HepG2 (cell line): ENCODE data around the gene FAM131A. TPM values are rescaled to one million over a fixed set of nuclear protein-coding genes. Genes with fewer than 3 reads are reported as not detected.

Experiments
- AKAP8 ChIP-seq: sonication (generic); formaldehyde crosslinking; IDR thresholded peaks from 2 replicates; pipeline ENCODE4 v1.5.1; 2020; ENCODE audit warnings: mild to moderate bottlenecking, missing genetic modification reagents
- ATF7-NPFF ChIP-seq: sonication (generic); formaldehyde crosslinking; IDR thresholded peaks from 2 replicates; pipeline ENCODE4 v1.8.1; 2023; ENCODE audit warnings: mild to moderate bottlenecking, low read depth, missing genetic modification reagents, moderate library complexity
- HDAC6 ChIP-seq: fragments of 200-600 bp; sonication (generic); IDR thresholded peaks from 2 replicates; pipeline ENCODE4 v1.7.0; 2017; ENCODE audit warnings: mild to moderate bottlenecking, antibody characterized with exemption, low read length, low read depth
- HES4 ChIP-seq: sonication (generic); formaldehyde crosslinking; IDR thresholded peaks from 2 replicates; pipeline ENCODE4 v1.9.0; 2021; ENCODE audit warnings: mild to moderate bottlenecking, missing genetic modification reagents, borderline replicate concordance
- KDM2A ChIP-seq: sonication (generic); formaldehyde crosslinking; IDR thresholded peaks from 2 replicates; pipeline ENCODE4 v1.4.0; 2020; ENCODE audit warnings: low read depth, missing genetic modification reagents, borderline replicate concordance
- PAWR ChIP-seq: sonication (generic); formaldehyde crosslinking; IDR thresholded peaks from 2 replicates; pipeline ENCODE4 v1.4.0; 2020; ENCODE audit warnings: missing genetic modification reagents, mild to moderate bottlenecking, borderline replicate concordance
- POLR2A ChIP-seq, 2 experiments: IDR thresholded peaks; 2 replicates each; pipeline ENCODE4 v1.6.1; 2011; ENCODE audit warnings: low read depth in 2 of 2, low read length in 2 of 2, mild to moderate bottlenecking in 1 of 2, moderate library complexity in 1 of 2; ENCODE audit not compliant: insufficient read depth in 1 of 2
- RBAK ChIP-seq: sonication (generic); formaldehyde crosslinking; IDR thresholded peaks from 2 replicates; pipeline ENCODE4 v1.5.1; 2020; ENCODE audit warnings: mild to moderate bottlenecking, missing genetic modification reagents
- SIX1 ChIP-seq: sonication (generic); formaldehyde crosslinking; IDR thresholded peaks from 2 replicates; pipeline ENCODE4 v1.4.0; 2020; ENCODE audit warnings: missing genetic modification reagents, borderline replicate concordance
- SIX4 ChIP-seq: sonication (generic); formaldehyde crosslinking; IDR thresholded peaks from 2 replicates; pipeline ENCODE4 v1.4.0; 2020; ENCODE audit warnings: missing genetic modification reagents
- SMAD1 ChIP-seq: sonication (generic); formaldehyde crosslinking; IDR thresholded peaks from 2 replicates; pipeline ENCODE4 v1.4.0; 2020; ENCODE audit warnings: missing genetic modification reagents, low read depth, mild to moderate bottlenecking, borderline replicate concordance
- SP5 ChIP-seq: IDR thresholded peaks from 2 replicates; pipeline ENCODE4 v1.6.1; 2016; ENCODE audit warnings: low read depth, borderline replicate concordance
- STAG1 ChIP-seq: sonication (generic); formaldehyde crosslinking; IDR thresholded peaks from 2 replicates; pipeline ENCODE4 v1.4.0; 2020; ENCODE audit warnings: missing genetic modification reagents
- ZNF30 ChIP-seq: sonication (generic); formaldehyde crosslinking; IDR thresholded peaks from 2 replicates; pipeline ENCODE4 v1.5.0; 2020; ENCODE audit warnings: mild to moderate bottlenecking, missing genetic modification reagents
- ZNF569 ChIP-seq: sonication (generic); formaldehyde crosslinking; IDR thresholded peaks from 2 replicates; pipeline ENCODE4 v1.5.0; 2020; ENCODE audit warnings: mild to moderate bottlenecking, missing genetic modification reagents, moderate library complexity, borderline replicate concordance
- ZNF605 ChIP-seq: sonication (generic); formaldehyde crosslinking; IDR thresholded peaks from 2 replicates; pipeline ENCODE4 v1.8.0; 2022; ENCODE audit warnings: mild to moderate bottlenecking, missing genetic modification reagents
- ZNF629 ChIP-seq: sonication (generic); formaldehyde crosslinking; conservative IDR thresholded peaks from 2 replicates; pipeline ENCODE4 v1.5.0; 2020; ENCODE audit warnings: missing genetic modification reagents
- ZNF746 ChIP-seq: sonication (generic); formaldehyde crosslinking; IDR thresholded peaks from 2 replicates; pipeline ENCODE4 v1.8.0; 2022; ENCODE audit warnings: mild to moderate bottlenecking, missing genetic modification reagents
- ZNF772 ChIP-seq: sonication (generic); formaldehyde crosslinking; IDR thresholded peaks from 2 replicates; pipeline ENCODE4 v1.5.0; 2020; ENCODE audit warnings: mild to moderate bottlenecking, missing genetic modification reagents
- ZNF850 ChIP-seq: sonication (generic); formaldehyde crosslinking; conservative IDR thresholded peaks from 2 replicates; pipeline ENCODE4 v1.9.0; 2021; ENCODE audit warnings: mild to moderate bottlenecking, missing genetic modification reagents
- ZSCAN9 ChIP-seq: IDR thresholded peaks from 2 replicates; pipeline ENCODE4 v1.6.1; 2016; ENCODE audit warnings: borderline replicate concordance
- polyA plus RNA-seq, 8 experiments: library from polyadenylated mRNA; depleted of rRNA in 3 of 8; stranded (reverse) in 7 of 8; unstranded in 1 of 8; fragments of >200 nt; fragmentation: Illumina TruSeq in 4 of 8; extraction: Trizol in 4 of 8; gene quantifications; 2 replicates each; pipeline versions ENCODE4 v1.2.1 to v1.2.3, GENCODE V29; 2011 to 2016; ENCODE audit warnings: low read depth in 4 of 8, missing spikeins in 1 of 8, mixed read lengths in 1 of 8; ENCODE audit not compliant: insufficient read depth in 1 of 8
- total RNA-seq, 5 experiments: library from RNA; depleted of rRNA; stranded (reverse); fragments of >200 nt; fragmentation: Illumina TruSeq; extraction: Trizol; gene quantifications; 2 replicates each; pipeline ENCODE4 v1.2.3, GENCODE V29; 2016; ENCODE audit warnings: low read depth in 1 of 5
- TF ChIP-seq, protein P1 (sequence below): sonication (generic); formaldehyde crosslinking; IDR thresholded peaks from 2 replicates; pipeline ENCODE4 v1.5.1; 2020; ENCODE audit warnings: missing genetic modification reagents, mild to moderate bottlenecking, borderline replicate concordance
- TF ChIP-seq, protein P2 (sequence below): sonication (generic); formaldehyde crosslinking; IDR thresholded peaks from 2 replicates; pipeline ENCODE4 v1.5.0; 2020; ENCODE audit warnings: missing genetic modification reagents
- TF ChIP-seq, protein P3 (sequence below): sonication (generic); formaldehyde crosslinking; IDR thresholded peaks from 2 replicates; pipeline ENCODE4 v1.5.1; 2020; ENCODE audit warnings: mild to moderate bottlenecking, missing genetic modification reagents, moderate library complexity
- TF ChIP-seq, protein P4 (sequence below): sonication (generic); formaldehyde crosslinking; IDR thresholded peaks from 2 replicates; pipeline ENCODE4 v1.5.1; 2020; ENCODE audit warnings: mild to moderate bottlenecking, missing genetic modification reagents, borderline replicate concordance

FAM131A gene
- total and polyA plus RNA-seq, 2 of the 13 experiments (the other 11 are each of a cell fraction or from before 2014, with no cell fraction given) = 9.2 to 9.3 TPM

DNA sequence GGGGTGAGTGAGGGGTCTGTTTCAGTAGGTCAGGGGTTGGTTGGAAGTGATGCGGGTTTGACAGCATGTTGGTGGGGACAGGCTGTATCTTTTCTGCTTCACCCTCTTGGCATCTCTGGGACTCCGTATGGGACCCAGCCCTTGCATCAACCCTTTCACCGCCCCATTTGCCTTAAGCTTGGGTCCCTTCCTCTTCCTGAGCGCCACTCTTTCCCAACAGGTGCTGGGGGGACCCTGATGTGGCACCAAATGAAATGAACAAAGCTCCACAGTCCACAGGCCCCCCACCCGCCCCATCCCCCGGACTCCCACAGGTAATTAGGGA is 21.9 kb upstream of the FAM131A start (continued):
- TF ChIP-seq, protein P1, sequence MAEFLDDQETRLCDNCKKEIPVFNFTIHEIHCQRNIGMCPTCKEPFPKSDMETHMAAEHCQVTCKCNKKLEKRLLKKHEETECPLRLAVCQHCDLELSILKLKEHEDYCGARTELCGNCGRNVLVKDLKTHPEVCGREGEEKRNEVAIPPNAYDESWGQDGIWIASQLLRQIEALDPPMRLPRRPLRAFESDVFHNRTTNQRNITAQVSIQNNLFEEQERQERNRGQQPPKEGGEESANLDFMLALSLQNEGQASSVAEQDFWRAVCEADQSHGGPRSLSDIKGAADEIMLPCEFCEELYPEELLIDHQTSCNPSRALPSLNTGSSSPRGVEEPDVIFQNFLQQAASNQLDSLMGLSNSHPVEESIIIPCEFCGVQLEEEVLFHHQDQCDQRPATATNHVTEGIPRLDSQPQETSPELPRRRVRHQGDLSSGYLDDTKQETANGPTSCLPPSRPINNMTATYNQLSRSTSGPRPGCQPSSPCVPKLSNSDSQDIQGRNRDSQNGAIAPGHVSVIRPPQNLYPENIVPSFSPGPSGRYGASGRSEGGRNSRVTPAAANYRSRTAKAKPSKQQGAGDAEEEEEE (CRISPR knock-in tag) = no peak
- TF ChIP-seq, protein P2, sequence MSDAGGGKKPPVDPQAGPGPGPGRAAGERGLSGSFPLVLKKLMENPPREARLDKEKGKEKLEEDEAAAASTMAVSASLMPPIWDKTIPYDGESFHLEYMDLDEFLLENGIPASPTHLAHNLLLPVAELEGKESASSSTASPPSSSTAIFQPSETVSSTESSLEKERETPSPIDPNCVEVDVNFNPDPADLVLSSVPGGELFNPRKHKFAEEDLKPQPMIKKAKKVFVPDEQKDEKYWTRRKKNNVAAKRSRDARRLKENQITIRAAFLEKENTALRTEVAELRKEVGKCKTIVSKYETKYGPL (CRISPR knock-in tag) = no peak
- TF ChIP-seq, protein P3, sequence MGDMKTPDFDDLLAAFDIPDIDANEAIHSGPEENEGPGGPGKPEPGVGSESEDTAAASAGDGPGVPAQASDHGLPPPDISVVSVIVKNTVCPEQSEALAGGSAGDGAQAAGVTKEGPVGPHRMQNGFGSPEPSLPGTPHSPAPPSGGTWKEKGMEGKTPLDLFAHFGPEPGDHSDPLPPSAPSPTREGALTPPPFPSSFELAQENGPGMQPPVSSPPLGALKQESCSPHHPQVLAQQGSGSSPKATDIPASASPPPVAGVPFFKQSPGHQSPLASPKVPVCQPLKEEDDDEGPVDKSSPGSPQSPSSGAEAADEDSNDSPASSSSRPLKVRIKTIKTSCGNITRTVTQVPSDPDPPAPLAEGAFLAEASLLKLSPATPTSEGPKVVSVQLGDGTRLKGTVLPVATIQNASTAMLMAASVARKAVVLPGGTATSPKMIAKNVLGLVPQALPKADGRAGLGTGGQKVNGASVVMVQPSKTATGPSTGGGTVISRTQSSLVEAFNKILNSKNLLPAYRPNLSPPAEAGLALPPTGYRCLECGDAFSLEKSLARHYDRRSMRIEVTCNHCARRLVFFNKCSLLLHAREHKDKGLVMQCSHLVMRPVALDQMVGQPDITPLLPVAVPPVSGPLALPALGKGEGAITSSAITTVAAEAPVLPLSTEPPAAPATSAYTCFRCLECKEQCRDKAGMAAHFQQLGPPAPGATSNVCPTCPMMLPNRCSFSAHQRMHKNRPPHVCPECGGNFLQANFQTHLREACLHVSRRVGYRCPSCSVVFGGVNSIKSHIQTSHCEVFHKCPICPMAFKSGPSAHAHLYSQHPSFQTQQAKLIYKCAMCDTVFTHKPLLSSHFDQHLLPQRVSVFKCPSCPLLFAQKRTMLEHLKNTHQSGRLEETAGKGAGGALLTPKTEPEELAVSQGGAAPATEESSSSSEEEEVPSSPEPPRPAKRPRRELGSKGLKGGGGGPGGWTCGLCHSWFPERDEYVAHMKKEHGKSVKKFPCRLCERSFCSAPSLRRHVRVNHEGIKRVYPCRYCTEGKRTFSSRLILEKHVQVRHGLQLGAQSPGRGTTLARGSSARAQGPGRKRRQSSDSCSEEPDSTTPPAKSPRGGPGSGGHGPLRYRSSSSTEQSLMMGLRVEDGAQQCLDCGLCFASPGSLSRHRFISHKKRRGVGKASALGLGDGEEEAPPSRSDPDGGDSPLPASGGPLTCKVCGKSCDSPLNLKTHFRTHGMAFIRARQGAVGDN (CRISPR knock-in tag) = no peak; the same call in 1 of the 2 replicates
- no peak for TF ChIP-seq AKAP8 (CRISPR knock-in tag)
- no peak for TF ChIP-seq ZNF772 (CRISPR knock-in tag)
- TF ChIP-seq ZNF30 (CRISPR knock-in tag) = no peak
- TF ChIP-seq SP5 (CRISPR knock-in tag) = no peak
- no peak for TF ChIP-seq RBAK (CRISPR knock-in tag)
- TF ChIP-seq ZNF850 (CRISPR knock-in tag) = no peak
- no peak for TF ChIP-seq SIX1
- TF ChIP-seq SMAD1 (CRISPR knock-in tag) = no peak
- TF ChIP-seq ZNF605 (CRISPR knock-in tag) = no peak; the same call in 1 of the 2 replicates
- TF ChIP-seq PAWR (CRISPR knock-in tag) = no peak
- no peak for TF ChIP-seq ZNF746 (CRISPR knock-in tag)
- no peak for TF ChIP-seq STAG1 (CRISPR knock-in tag)
- no peak for TF ChIP-seq SIX4
- no peak for TF ChIP-seq ZNF569
- 0 out of 4 replicates have a peak, but pooled peaks have one; percentile 1 to 35 for TF ChIP-seq POLR2A (IDR thresholded peaks at IDR 0.05; ENCODE audit: insufficient read depth in 1 of 2, low read depth in 2 of 2, low read length in 2 of 2)
- TF ChIP-seq, protein P4, sequence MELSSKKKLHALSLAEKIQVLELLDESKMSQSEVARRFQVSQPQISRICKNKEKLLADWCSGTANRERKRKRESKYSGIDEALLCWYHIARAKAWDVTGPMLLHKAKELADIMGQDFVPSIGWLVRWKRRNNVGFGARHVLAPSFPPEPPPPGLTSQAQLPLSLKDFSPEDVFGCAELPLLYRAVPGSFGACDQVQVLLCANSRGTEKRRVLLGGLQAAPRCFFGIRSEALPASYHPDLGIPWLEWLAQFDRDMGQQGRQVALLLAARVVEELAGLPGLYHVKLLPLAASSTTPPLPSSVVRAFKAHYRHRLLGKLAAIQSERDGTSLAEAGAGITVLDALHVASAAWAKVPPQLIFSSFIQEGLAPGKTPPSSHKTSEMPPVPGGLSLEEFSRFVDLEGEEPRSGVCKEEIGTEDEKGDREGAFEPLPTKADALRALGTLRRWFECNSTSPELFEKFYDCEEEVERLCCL (CRISPR knock-in tag) = no peak
- TF ChIP-seq ZSCAN9 (CRISPR knock-in tag) = no peak
- TF ChIP-seq HDAC6 = no peak
- 0 out of 2 replicates have a peak, but pooled peaks have one; percentile 2 for TF ChIP-seq KDM2A
- no peak for TF ChIP-seq ZNF629 (CRISPR knock-in tag)
- no peak for TF ChIP-seq ATF7-NPFF (CRISPR knock-in tag)
- no peak for TF ChIP-seq HES4 (CRISPR knock-in tag)
